MCF 10A (cell line): ENCODE measurements around the gene GNAL. TPM values are rescaled to one million over a fixed set of nuclear protein-coding genes. Genes with fewer than 3 reads are reported as not detected.

ENCODE experiments used
- BruUV-seq: library from RNA; stranded (reverse); fragments of 400-500 nt; replicated peaks from 2 replicates; lab custom pipeline; 2021; lab: Mats Ljungman, UMichigan
- CTCF ChIA-PET: fragments of 300-600 bp; sonication (Branson Sonifier 250); formaldehyde crosslinking; extraction: SDS; loops from one replicate; lab custom pipeline; 2021; ENCODE audit warnings: antibody characterized with exemption, inconsistent platforms; lab: Yijun Ruan, JAX
- POLR2A ChIA-PET: fragments of 300-600, 350-650 bp; sonication (Branson Sonifier 250); formaldehyde crosslinking; extraction: SDS; loops from one replicate; lab custom pipeline; 2020; ENCODE audit warnings: antibody characterized with exemption, inconsistent platforms; lab: Yijun Ruan, JAX
- DNase-seq: peaks from one replicate; pipeline ENCODE4 v3.0.0-alpha.2; 2018; ENCODE audit not compliant: unreplicated experiment
- H3K27ac Mint-ChIP-seq: one replicate; pipeline ENCODE4 v1.8.0; 2022; ENCODE audit warnings: mild to moderate bottlenecking, low read depth, mixed read lengths; ENCODE audit not compliant: unreplicated experiment
- H3K27me3 Mint-ChIP-seq: one replicate; pipeline ENCODE4 v1.8.0; 2022; ENCODE audit warnings: mixed read lengths; ENCODE audit not compliant: insufficient read depth, unreplicated experiment
- H3K36me3 Mint-ChIP-seq: one replicate; pipeline ENCODE4 v1.8.0; 2022; ENCODE audit warnings: mild to moderate bottlenecking, moderate library complexity, mixed read lengths; ENCODE audit not compliant: insufficient read depth, unreplicated experiment
- H3K4me1 Mint-ChIP-seq: one replicate; pipeline ENCODE4 v1.8.0; 2022; ENCODE audit warnings: mixed read lengths; ENCODE audit not compliant: insufficient read depth, unreplicated experiment
- H3K4me3 Mint-ChIP-seq: one replicate; pipeline ENCODE4 v1.8.0; 2022; ENCODE audit warnings: mild to moderate bottlenecking, moderate library complexity, mixed read lengths; ENCODE audit not compliant: unreplicated experiment
- H3K9me3 Mint-ChIP-seq: one replicate; pipeline ENCODE4 v1.8.0; 2022; ENCODE audit warnings: mixed read lengths; ENCODE audit not compliant: unreplicated experiment
- CTCF ChIP-seq: fragments of 200-600 bp; IDR thresholded peaks from one replicate; pipeline ENCODE4 v1.8.0; 2022; ENCODE audit warnings: antibody characterized with exemption, mild to moderate bottlenecking; ENCODE audit not compliant: unreplicated experiment
- intact Hi-C: fragments of 100-400 bp; cut with micrococcal nuclease; formaldehyde crosslinking; loops from 2 replicates; pipeline ENCODE4 v1.14.1; 2022
- total RNA-seq: library from RNA; stranded (reverse); gene quantifications from 2 replicates; pipeline ENCODE4 v1.2.3, GENCODE V29; 2022

Gene GNAL
- total RNA-seq, 1 experiment from 2014 or later = 1.6 TPM

GRCh38 chr18:11795916-11796315 is 106.9 kb downstream of the GNAL start:
- Mint-ChIP-seq H3K27me3 (no peaks in the 10 kb centered on the region), H3K36me3 (no peaks in the 10 kb centered on the region), H3K9me3 (no peaks in the 10 kb centered on the region), H3K27ac (no peak overlapping the region), H3K4me1 (no peaks in the 10 kb centered on the region), H3K4me3 (no peak overlapping the region)
- ChIA-PET POLR2A (no interaction called here), CTCF (interaction anchor here (0.9 kb wide), 1 partner anchor 199 kb away, joined by 4 read pairs; no protein-coding TSS in a partner anchor)
- no peak for DNase-seq
- no peak for TF ChIP-seq CTCF
- intact Hi-C loops = no loop called here
- no TSS peak for BruUV-seq

GRCh38 chr18:11798271-11798670 is 109.2 kb downstream of the GNAL start:
- peaks cover 14% of the 10 kb centered on the region for H3K27me3 Mint-ChIP-seq
- H3K9me3 Mint-ChIP-seq = no peaks in the 10 kb centered on the region
- H3K36me3 Mint-ChIP-seq = no peaks in the 10 kb centered on the region
- no peak for DNase-seq
- no peak overlapping the region for H3K4me3 Mint-ChIP-seq
- no TSS peak for BruUV-seq
- POLR2A ChIA-PET = no interaction called here
- intact Hi-C loops = no loop called here
- no peaks in the 10 kb centered on the region for H3K4me1 Mint-ChIP-seq
- no peak overlapping the region for H3K27ac Mint-ChIP-seq
- CTCF ChIA-PET = interaction anchor here (0.5 to 0.7 kb wide), 2 partner anchors 274 to 708 kb away, joined by 3 to 4 read pairs; no protein-coding TSS in a partner anchor
- no peak for TF ChIP-seq CTCF

GRCh38 chr18:11799066-11799465 is 110.0 kb downstream of the GNAL start:
- Mint-ChIP-seq H3K27me3 (peaks cover 22% of the 10 kb centered on the region), H3K4me3 (no peak overlapping the region), H3K4me1 (no peaks in the 10 kb centered on the region), H3K27ac (no peak overlapping the region), H3K9me3 (no peaks in the 10 kb centered on the region), H3K36me3 (no peaks in the 10 kb centered on the region)
- TF ChIP-seq CTCF = no peak
- CTCF ChIA-PET = interaction anchor here (0.5 to 0.7 kb wide), 2 partner anchors 279 to 708 kb away, joined by 3 to 4 read pairs; no protein-coding TSS in a partner anchor
- no peak for DNase-seq
- BruUV-seq = no TSS peak
- intact Hi-C loops = no loop called here
- POLR2A ChIA-PET = no interaction called here

GRCh38 chr18:11800566-11801334 is 111.7 kb downstream of the GNAL start:
- no TSS peak for BruUV-seq
- Mint-ChIP-seq H3K9me3 (no peaks in the 10 kb centered on the region), H3K4me1 (no peaks in the 10 kb centered on the region), H3K4me3 (no peak overlapping the region), H3K27ac (no peak overlapping the region), H3K27me3 (peaks cover 36% of the 10 kb centered on the region), H3K36me3 (no peaks in the 10 kb centered on the region)
- no peak for TF ChIP-seq CTCF
- CTCF ChIA-PET = no interaction called here
- POLR2A ChIA-PET = no interaction called here
- intact Hi-C loops = no loop called here
- no peak for DNase-seq
